Cardiac fibroblast (primary cell): ENCODE measurements around the gene MED15.
"Not testable (repeated sequence)": the region's sequence is repeated elsewhere in the genome, so short reads cannot be mapped to it uniquely, and the experiment has no call there.

Source experiments
- DNase-seq, 2 donors: peaks; one replicate each; pipeline versions ENCODE4 v3.0.0 to v3.0.0-alpha.2; 2010; ENCODE audit warnings: low read depth in 2 of 2
- H3K4me3 ChIP-seq, 2 donors: replicated peaks in 1 of 2; 1 replicate in 1 of 2; 2 replicates in 1 of 2; pipeline ENCODE4 v1.5.1; 2011; ENCODE audit warnings: low read depth in 2 of 2, low read length in 2 of 2, mild to moderate bottlenecking in 2 of 2, moderate library complexity in 1 of 2
- TF ChIP-seq, protein P1 (sequence below): IDR thresholded peaks from one replicate; pipeline ENCODE4 v1.5.1; 2011; ENCODE audit warnings: low read depth, mild to moderate bottlenecking, low read length, inconsistent platforms

Gene MED15

DNA sequence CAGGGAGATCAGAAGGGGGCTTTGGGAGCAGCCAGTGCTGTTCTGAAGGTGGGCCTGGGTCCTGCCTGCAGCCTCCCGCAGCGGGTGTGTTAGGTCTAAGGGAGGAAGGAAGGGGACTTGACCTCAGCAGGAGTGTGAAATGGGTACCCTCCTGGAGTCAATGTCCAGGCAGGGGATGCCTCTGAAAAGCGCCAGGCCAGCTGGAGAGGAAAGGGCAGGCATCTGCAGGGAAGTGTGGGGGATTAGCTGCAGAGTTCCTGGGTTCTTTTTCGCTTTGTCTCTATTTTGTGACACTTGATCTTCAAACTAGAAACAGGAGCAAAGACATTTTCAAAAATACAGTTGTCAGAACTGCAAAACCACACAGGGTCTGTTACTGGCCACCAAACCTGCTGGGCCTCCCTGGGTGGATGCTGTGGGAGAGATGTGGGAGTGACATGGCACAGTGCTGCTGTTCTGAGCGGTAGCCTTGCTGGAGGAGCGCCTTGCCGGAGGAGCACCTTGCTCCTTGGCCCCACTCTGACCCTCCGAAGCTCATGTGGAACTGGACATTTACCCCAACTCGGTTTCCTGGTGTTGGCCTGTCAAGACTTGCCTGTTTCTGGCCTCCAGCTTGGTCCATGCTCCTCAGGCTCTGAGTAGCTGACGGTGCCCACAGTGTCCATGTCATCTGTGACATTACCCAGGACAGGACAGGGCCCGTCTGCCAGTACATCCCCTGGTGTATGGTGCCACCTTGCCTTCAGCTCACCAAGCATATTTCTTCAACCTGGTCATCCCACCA lies 25.9 kb downstream of the MED15 start:
- TF ChIP-seq, protein P1, sequence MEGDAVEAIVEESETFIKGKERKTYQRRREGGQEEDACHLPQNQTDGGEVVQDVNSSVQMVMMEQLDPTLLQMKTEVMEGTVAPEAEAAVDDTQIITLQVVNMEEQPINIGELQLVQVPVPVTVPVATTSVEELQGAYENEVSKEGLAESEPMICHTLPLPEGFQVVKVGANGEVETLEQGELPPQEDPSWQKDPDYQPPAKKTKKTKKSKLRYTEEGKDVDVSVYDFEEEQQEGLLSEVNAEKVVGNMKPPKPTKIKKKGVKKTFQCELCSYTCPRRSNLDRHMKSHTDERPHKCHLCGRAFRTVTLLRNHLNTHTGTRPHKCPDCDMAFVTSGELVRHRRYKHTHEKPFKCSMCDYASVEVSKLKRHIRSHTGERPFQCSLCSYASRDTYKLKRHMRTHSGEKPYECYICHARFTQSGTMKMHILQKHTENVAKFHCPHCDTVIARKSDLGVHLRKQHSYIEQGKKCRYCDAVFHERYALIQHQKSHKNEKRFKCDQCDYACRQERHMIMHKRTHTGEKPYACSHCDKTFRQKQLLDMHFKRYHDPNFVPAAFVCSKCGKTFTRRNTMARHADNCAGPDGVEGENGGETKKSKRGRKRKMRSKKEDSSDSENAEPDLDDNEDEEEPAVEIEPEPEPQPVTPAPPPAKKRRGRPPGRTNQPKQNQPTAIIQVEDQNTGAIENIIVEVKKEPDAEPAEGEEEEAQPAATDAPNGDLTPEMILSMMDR = no peak
- DNase-seq = no peak
- H3K4me3 ChIP-seq = no peak overlapping the region

DNA sequence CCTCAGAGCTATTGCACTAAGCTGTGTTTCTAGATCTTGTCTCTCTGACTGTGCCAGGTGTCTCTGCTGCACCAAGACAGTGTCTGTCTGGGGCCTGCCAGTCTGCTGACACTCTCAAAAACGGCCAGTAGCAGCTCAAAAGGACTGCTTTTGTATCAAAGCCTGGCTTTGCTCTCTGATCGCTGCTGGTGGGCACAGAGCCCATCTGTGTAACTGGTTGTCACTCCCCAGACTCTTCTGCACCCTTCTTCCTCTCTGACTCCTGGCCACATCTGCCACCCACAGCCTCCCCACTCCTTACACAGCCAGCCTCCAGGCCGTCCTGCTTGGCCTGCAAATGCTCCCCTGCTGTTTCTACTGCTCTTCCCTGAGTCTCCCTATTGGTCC lies 26.5 kb downstream of the MED15 start:
- no peak for DNase-seq
- H3K4me3 ChIP-seq = no peak overlapping the region
- TF ChIP-seq, protein P1 = no peak

DNA sequence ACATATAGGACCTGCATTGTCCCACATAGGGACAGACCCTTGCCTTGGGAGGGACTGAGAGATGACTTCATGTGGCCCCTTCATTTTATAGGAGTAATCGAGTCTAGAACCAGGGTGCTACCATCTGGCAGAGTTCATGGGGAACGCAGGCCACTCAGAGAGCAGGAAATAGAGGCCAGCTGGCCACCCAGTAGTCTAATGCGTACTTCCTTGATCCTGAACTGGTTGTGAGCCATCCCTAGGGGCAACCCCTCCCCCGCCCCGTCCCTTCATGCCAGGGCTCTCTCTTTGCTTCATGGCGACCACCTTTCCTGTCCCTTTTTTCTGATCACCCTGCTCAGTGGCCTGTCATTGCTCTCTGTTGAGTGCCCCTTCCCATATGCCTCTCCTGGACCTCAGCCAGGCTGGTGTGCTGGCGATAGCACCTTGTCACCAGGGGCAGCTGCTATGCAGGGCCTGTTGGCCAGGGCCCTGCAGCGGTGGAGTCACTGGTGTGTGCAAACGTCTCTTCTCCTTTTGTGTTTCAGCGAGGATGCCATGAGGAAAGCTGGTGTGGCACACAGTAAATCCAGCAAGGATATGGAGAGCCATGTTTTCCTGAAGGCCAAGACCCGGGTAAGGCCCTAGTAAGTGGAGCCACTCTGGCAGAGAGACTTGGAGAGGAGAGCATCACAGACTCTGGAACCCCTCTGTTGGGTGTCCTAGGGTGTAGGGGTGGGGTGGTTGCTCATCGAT lies 29.3 kb downstream of the MED15 start:
- peak in 1 of 2 donors; percentile 18 for DNase-seq
- TF ChIP-seq, protein P1 = no peak

DNA sequence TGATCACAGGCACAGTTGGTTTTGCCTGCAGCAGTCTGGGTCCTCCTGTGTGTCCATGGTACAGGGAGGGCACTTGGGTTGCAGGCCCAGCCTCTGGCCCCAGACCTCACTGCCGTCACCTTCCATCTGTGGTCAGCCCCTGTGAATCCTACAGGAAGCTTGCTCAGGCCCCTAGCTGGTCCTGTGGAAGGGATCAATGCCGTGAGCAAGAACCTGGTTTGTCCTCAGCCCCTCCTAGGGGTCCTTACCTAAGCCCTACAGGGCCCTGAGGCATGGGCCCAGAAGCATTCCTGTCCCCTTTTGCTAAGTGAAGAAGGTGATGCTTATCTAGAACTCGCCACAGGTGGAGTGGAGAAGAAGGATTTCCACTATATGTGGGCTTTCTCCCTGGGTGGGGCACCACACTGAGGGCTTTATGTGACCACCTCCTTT lies 29.9 kb downstream of the MED15 start:
- no peak overlapping the region for H3K4me3 ChIP-seq
- TF ChIP-seq, protein P1 = no peak

More for the DNA sequence above, 29.3 kb downstream of the MED15 start:
- H3K4me3 ChIP-seq = no peak overlapping the region

DNA sequence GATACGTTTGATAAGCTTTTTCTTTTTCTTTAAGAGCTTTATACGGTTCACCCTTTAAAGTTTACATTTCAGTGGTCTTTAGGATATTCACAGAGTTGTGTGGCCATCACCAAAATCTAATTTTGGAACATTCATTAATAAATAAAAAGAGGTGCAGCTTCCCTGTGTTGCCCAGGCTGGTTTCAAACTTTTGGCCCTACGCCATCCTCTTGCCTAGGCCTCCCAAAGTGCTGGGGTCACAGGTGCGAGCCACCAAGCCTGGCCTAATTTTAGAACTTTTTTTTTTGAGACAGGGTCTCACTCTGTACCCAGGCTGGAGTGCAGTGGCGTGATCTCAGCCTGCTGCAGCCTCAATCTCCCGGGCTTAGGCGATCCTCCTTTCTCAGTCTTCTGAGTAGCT lies 30.6 kb downstream of the MED15 start:
- H3K4me3 ChIP-seq = no peak overlapping the region
- TF ChIP-seq, protein P1 = no peak
- DNase-seq = no peak

More for the DNA sequence above, 29.9 kb downstream of the MED15 start:
- no peak for DNase-seq

DNA sequence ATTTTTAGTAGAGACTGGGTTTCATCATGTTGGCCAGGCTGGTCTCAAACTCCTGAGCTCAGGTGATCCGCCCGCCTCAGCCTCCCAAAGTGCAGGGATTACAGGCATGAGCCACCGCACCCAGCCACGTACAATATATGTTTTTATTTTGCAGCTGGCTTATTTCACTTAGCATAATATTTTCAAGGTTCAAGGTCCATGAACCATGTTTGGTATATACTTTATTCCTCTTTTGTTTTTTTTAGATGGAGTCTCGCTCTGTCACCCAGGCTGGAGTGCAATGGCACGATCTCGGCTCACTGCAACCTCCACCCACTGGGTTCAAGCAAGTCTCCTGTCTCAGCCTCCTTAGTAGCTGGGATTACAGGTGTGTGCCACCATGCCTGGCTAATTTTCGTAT lies 31.5 kb downstream of the MED15 start:
- not testable (repeated sequence) for DNase-seq, H3K4me3 ChIP-seq

DNA sequence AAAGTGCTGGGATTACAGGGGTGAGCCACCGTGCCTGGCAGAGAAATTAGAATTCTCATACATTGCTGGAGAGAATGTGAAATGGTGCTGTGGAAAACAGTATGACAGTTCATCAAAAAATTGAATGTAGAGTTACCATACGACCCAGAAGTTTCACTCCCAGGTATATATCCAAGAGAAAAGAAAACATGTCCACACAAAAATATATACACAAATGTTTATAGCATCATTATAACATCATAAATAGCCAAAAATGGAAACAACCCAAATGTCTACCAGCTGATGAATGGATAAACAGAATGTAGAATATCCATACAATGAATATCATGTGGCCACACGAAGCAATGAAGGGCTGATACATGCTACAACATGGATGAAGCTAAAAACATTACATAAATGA lies 34.6 kb downstream of the MED15 start:
- DNase-seq = no peak
- TF ChIP-seq, protein P1 = no peak
- no peak overlapping the region for H3K4me3 ChIP-seq
